Hindlimb muscle (tissue), 1 donor: ENCODE data around the gene ITPK1. TPM values are rescaled to one million over a fixed set of nuclear protein-coding genes. Genes with fewer than 3 reads are reported as not detected.

Source experiments
- DNase-seq: peaks from one replicate; pipeline ENCODE4 v3.0.0-alpha.2; 2013
- polyA plus RNA-seq: library from polyadenylated mRNA; unstranded; fragments of 120-200 nt; gene quantifications from one replicate; pipeline ENCODE4 v1.2.1, GENCODE V29; 2013; ENCODE audit not compliant: insufficient read length

Gene ITPK1
- polyA plus RNA-seq, 1 donor: 16.5 TPM

GRCh38 chr14:93040982-93041381, 74.7 kb downstream of the ITPK1 start:
- no peak for DNase-seq

GRCh38 chr14:93040443-93040842, 75.3 kb downstream of the ITPK1 start:
- DNase-seq: no peak

DNA sequence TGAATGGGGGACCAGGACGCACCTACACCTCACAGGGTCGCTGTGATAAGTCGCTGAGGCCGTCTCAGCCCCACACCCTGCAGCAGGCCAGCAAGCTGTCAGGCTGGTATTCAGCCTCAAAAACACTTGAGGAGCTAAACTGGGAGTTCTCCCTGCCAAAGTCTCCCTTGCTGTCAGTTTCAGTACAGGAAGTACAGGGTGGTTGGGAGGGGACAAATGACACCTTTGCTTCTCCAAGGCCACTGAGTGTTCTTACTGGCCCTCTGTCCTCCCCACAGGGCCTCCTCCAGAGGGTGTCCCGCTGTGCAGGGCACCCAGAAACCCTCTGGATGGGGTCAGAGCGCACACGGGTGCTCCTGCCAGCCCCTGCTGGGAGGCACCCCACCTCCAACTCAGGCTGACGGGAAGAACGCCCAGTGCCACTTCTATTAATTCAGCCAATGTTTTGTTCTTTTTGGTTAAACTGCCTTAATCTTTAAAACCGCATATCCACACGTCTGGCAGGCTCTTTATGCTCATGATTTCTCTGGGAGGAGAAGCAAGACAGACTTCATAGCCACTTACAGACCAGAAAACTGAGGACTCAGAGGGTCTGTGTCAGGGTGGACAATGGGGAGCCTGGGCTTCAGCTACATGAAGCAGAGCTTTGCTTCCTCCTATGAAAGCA, 75.9 kb downstream of the ITPK1 start:
- DNase-seq: no peak

DNA sequence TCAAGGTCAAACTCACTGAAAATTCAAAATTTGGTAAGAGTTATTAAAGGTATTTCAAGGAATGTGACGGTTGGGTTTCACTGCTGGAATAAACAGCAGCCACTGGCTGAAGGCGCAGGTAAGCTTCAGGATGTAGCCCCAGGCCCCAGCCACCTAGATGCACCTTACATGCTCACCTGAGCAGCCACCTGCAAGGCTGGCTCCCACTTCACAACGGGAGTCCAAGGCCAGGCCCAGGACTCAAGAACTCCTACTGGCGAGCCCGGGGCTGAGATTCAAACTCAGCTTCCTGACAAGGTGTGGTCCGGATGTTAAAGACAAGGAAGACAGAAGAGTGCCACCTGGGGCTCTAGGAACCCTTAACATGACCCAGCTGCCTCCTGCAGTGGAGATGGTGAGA, 78.4 kb downstream of the ITPK1 start:
- DNase-seq: no peak

GRCh38 chr14:93036652-93037345, 78.9 kb downstream of the ITPK1 start:
- no peak for DNase-seq

- DNase-seq: no peak
Observed at GRCh38 chr14:93035917-93036651, 79.6 kb downstream of the ITPK1 start.

GRCh38 chr14:93035585-93035916, 80.2 kb downstream of the ITPK1 start:
- DNase-seq: no peak

- DNase-seq: no peak
Observed at GRCh38 chr14:93034671-93034994, 81.1 kb downstream of the ITPK1 start.

- DNase-seq: no peak
Observed at GRCh38 chr14:93033983-93034670, 81.6 kb downstream of the ITPK1 start.

DNA sequence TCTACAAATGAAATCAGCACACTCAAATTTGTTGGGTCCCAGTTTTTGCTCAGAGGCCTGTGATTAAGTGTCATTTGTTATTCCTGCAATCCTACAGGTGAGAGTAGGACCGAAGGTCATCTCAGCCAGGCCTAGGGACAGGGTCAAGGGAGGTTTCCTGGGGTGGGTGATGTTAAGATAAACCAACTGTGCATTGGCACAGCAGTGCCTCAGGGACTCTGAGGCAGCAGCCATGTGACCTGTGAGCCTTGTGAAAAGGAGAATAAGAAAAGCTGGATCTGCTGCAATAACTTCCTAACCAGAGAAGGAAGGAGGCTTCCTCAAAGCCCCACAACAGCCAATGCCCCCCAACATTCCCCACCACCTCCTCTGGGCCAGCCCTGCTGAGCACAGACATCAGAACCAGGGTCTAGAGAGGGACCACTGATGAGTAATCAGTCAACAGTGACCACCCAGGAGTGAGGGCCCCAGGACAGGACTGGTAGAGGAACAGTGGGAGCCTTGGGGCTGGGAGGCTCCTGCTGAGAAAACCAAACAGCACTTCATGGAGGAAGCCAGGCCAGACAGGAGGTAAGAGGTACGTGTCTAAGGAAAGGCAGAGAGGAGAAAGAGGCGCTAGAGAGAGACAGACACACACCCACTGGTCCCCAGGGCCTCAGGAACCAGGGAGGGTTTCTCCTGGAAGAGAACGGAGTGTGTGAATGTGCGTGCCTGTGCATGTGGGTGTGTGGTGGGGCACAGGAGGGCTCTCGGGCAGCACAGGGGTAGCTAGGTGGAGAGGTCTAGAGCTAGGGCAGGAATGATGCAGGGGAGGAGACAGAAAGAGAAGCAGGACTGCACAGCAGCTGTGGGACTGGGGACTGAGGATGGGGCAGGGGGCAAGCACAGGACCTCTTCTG, 82.4 kb downstream of the ITPK1 start:
- DNase-seq: no peak

- no peak for DNase-seq
Observed at GRCh38 chr14:93032421-93032936, 83.2 kb downstream of the ITPK1 start.

DNA sequence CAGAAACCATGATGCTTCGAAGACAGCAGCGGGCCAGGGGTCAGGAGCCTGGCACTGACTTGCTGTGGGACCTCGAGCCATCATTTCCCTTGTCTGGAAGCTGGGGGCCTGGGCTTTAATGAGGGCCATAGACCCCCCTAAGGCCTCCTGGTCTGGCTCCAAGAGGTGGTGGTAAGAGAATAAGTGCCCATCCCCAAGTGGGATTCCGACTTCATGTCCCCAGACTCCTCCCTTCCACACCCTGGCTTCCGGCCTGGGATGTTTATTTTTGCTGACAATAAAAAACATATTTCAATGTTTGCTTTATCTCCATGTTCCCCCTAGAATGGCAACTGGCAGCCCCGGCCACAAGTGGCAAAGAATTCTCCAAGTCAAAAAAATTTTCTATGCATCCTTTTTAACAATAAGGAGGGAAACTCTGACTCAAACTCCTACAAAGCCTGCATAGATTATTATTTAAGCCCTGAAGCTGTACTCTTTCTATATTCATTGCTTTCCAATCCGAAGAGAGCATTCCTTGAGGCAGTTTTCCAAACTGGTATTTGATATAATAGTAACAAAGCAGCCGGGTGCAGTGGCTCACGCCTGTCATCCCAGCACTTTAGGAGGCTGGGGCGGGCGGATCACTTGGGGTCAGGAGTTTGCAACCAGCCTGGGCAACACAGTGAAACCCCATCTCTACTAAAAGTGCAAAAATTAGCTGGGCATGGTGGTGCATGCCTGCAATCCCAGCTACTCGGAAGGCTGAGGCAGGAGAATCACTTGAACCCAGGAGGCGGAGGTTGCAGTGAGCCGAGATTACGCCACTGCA, 84.0 kb downstream of the ITPK1 start:
- no peak for DNase-seq

- DNase-seq: no peak
Observed at GRCh38 chr14:93030761-93031160, 85.0 kb downstream of the ITPK1 start.

GRCh38 chr14:93029911-93030508, 85.7 kb downstream of the ITPK1 start:
- DNase-seq: no peak

GRCh38 chr14:93029417-93029816, 86.3 kb downstream of the ITPK1 start:
- no peak for DNase-seq

- no peak for DNase-seq
Observed at GRCh38 chr14:93028724-93029076, 87.0 kb downstream of the ITPK1 start.

GRCh38 chr14:93027810-93028723, 87.7 kb downstream of the ITPK1 start:
- DNase-seq: no peak

- DNase-seq: no peak
Observed at GRCh38 chr14:93026339-93026738, 89.4 kb downstream of the ITPK1 start.

DNA sequence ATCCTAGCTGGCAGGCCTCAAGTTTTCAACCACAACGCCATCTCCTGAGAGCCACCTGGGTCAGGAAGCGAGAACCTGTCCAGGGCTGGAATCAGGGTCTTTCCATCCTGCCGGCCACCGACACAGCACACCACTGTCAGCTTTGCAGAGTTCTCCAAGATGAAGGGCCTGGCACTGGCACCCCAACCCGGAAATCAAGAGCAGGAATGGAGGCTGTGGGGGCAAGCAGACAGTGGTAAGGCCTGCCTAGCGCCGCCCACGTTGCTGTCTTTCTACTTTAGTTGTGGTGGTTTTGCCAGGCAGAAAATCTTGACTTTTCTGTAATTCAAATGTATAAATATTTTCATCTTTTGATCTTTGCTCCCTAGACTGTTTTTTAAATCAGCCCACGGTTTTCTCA, 90.7 kb downstream of the ITPK1 start:
- no peak for DNase-seq

GRCh38 chr14:93024493-93024892, 91.2 kb downstream of the ITPK1 start:
- DNase-seq: no peak
